ENCODE data around the gene ATP8B2. TPM values are rescaled to one million over a fixed set of nuclear protein-coding genes. Genes with fewer than 3 reads are reported as not detected.

Gene ATP8B2
- total RNA-seq, 1 experiment from 2014 or later = 22.1 TPM

GRCh38 chr1:154325583-154326545 is 539 bp downstream of the ATP8B2 start (continued):
- no peak for TF ChIP-seq ZNF274 (IDR thresholded peaks at IDR 0.05; ENCODE audit: low read depth, low read length)
- TF ChIP-seq EGR1 (IDR thresholded peaks at IDR 0.05; ENCODE audit: low read depth) = no peak
- TF ChIP-seq TCF7L2 (IDR thresholded peaks at IDR 0.05; ENCODE audit: borderline replicate concordance, extremely low read depth, insufficient read depth, insufficient read length) = no peak
- no peak for TF ChIP-seq SRF (IDR thresholded peaks at IDR 0.05; ENCODE audit: low read depth)
- TF ChIP-seq RAD21 (IDR thresholded peaks at IDR 0.05; ENCODE audit: low read depth) = peak; percentile 58; the same call in 1 of the 2 replicates

GRCh38 chr1:154326546-154327465 is 1.5 kb downstream of the ATP8B2 start:
- ATAC-seq (peak; percentile 3), DNase-seq (ENCODE audit: low read depth, low spot score) (no peak)
- no TSS peak for BruUV-seq (replicated peaks)
- Histone ChIP-seq H3K9me3 (ENCODE audit: control insufficient read depth in 1 of 2, insufficient read depth in 1 of 2, low read depth in 1 of 2, low read length in 2 of 2) (no peaks in the 10 kb centered on the region), H3K27me3 (ENCODE audit: insufficient read depth, low read length) (no peaks in the 10 kb centered on the region), H3K9ac (ENCODE audit: low read length) (peak overlapping the region; percentile 69), H4K20me1 (ENCODE audit: insufficient read depth) (no peaks in the 10 kb centered on the region), H3K36me3 (ENCODE audit: control insufficient read depth in 1 of 2, insufficient read depth in 2 of 2, low read length in 2 of 2) (peaks cover 4 to 5% of the 10 kb centered on the region in 2 experiments; a peak in 1 of 4 replicates), H3K4me1 (ENCODE audit: control insufficient read depth in 1 of 2, insufficient read depth in 2 of 2, low read length in 2 of 2) (peaks cover 26 to 49% of the 10 kb centered on the region in 2 experiments), H3K79me2 (ENCODE audit: insufficient read depth, low read length) (no peaks in the 10 kb centered on the region), H3K4me3 (replicated peaks in 1 of 2; ENCODE audit: low read depth in 1 of 2, low read length in 2 of 2) (peak overlapping the region; percentile 77 to 79), H3K27ac (ENCODE audit: low read depth, low read length) (peak overlapping the region; percentile 79), H3K4me2 (ENCODE audit: low read length) (peak overlapping the region; percentile 98), H2AFZ (ENCODE audit: low read depth, low read length, poor library complexity, severe bottlenecking) (no peak overlapping the region), H3K9me2 (ENCODE audit: insufficient read depth) (no peaks in the 10 kb centered on the region)
- RAD21 ChIA-PET (ENCODE audit: low non-redundant PET in 1 of 2, low total read pairs in 2 of 2, uncharacterized antibody in 2 of 2, unreplicated experiment in 2 of 2) = interaction anchor here (0.6 to 1.1 kb wide), 4 partner anchors 8 to 79 kb away, joined by 3 to 5 read pairs (median 3); no protein-coding TSS in a partner anchor
- CTCF ChIA-PET = interaction anchor here (0.9 to 2.1 kb wide), 10 partner anchors 9 to 973 kb away, joined by 3 to 32 read pairs (median 4); no protein-coding TSS in a partner anchor
- POLR2A ChIA-PET = no interaction called here
- intact Hi-C loops (cut with micrococcal nuclease) = loop anchor here (5.0 to 10.0 kb wide), 2 partner anchors 150 to 218 kb away; no protein-coding TSS in a partner anchor
- TF ChIP-seq JUND (IDR thresholded peaks at IDR 0.05) = no peak
- no peak for TF ChIP-seq FOSL1 (IDR thresholded peaks at IDR 0.05; ENCODE audit: low read depth)
- no peak for TF ChIP-seq ATF3 (IDR thresholded peaks at IDR 0.05)
- TF ChIP-seq EZH2phosphoT487 (IDR thresholded peaks at IDR 0.05; ENCODE audit: borderline replicate concordance) = no peak
- TF ChIP-seq SP1 (IDR thresholded peaks at IDR 0.05; ENCODE audit: low read depth) = no peak
- no peak for TF ChIP-seq REST (IDR thresholded peaks at IDR 0.05; ENCODE audit: low read depth)
- no peak for TF ChIP-seq EGR1 (IDR thresholded peaks at IDR 0.05; ENCODE audit: low read depth)
- no peak for TF ChIP-seq EZH2 (IDR thresholded peaks at IDR 0.05)
- no peak for TF ChIP-seq MAX (IDR thresholded peaks at IDR 0.05)
- peak; percentile 24 for TF ChIP-seq POLR2A (IDR thresholded peaks at IDR 0.05; ENCODE audit: borderline replicate concordance, extremely low read depth, insufficient read depth, insufficient read length)
- no peak; the same call in 1 of the 2 replicates for TF ChIP-seq POLR2AphosphoS5 (IDR thresholded peaks at IDR 0.05; ENCODE audit: low read depth, low read length)
- TF ChIP-seq ELF1 (IDR thresholded peaks at IDR 0.05; ENCODE audit: borderline replicate concordance, low read depth) = no peak
- no peak for TF ChIP-seq SRF (IDR thresholded peaks at IDR 0.05; ENCODE audit: low read depth)
- no peak for TF ChIP-seq ZFX (IDR thresholded peaks at IDR 0.05)
